Thoracic aorta (tissue), 2 donors: ENCODE data around the gene KLC1. TPM values are rescaled to one million over a fixed set of nuclear protein-coding genes. Genes with fewer than 3 reads are reported as not detected.

Experiments
- ATAC-seq: fragments of 150-250 bp; one replicate; pipeline ENCODE4 v1.8.0; 2017; ENCODE audit warnings: low read depth; ENCODE audit not compliant: insufficient number of reproducible peaks, low FRiP score
- DNase-seq: peaks from one replicate; pipeline ENCODE4 v3.0.0-alpha.2; 2020; ENCODE audit warnings: low spot score
- H3K27ac ChIP-seq, 2 donors: fragments of 200-600 bp; sonication (generic); 1 replicate in 1 of 2; 2 replicates in 1 of 2; pipeline ENCODE4 v1.5.1; 2016; ENCODE audit warnings: mild to moderate bottlenecking in 2 of 2, moderate library complexity in 2 of 2
- H3K27me3 ChIP-seq: fragments of 200-600 bp; sonication (generic); replicated peaks from 2 replicates; pipeline ENCODE4 v1.6.0; 2016; ENCODE audit warnings: mild to moderate bottlenecking; ENCODE audit not compliant: insufficient read depth
- H3K36me3 ChIP-seq: fragments of 200-600 bp; sonication (generic); one replicate; pipeline ENCODE4 v1.5.1; 2016
- H3K4me1 ChIP-seq, 2 donors: fragments of 200-600 bp; sonication (generic); 1 replicate in 1 of 2; 2 replicates in 1 of 2; pipeline versions ENCODE4 v1.5.1 to v1.6.0; 2016; ENCODE audit warnings: low read depth in 2 of 2, mild to moderate bottlenecking in 1 of 2; ENCODE audit not compliant: control insufficient read depth in 1 of 2
- H3K4me3 ChIP-seq: fragments of 200-600 bp; sonication (generic); 2 replicates; pipeline ENCODE4 v1.5.1; 2016; ENCODE audit warnings: mild to moderate bottlenecking
- H3K9me3 ChIP-seq: fragments of 200-600 bp; sonication (generic); 2 replicates; pipeline ENCODE4 v1.5.1; 2016
- CTCF ChIP-seq: fragments of 200-600 bp; sonication (generic); IDR thresholded peaks from one replicate; pipeline ENCODE4 v1.5.1; 2019; ENCODE audit warnings: antibody characterized with exemption
- total RNA-seq, 2 donors: library from RNA; depleted of rRNA; stranded (reverse); fragments of >200 nt; gene quantifications; one replicate each; pipeline versions ENCODE4 v1.1.0 to v1.2.3, GENCODE V29; 2016

Gene KLC1
- total RNA-seq, 2 donors from 2014 or later = 545 to 588 TPM

DNA sequence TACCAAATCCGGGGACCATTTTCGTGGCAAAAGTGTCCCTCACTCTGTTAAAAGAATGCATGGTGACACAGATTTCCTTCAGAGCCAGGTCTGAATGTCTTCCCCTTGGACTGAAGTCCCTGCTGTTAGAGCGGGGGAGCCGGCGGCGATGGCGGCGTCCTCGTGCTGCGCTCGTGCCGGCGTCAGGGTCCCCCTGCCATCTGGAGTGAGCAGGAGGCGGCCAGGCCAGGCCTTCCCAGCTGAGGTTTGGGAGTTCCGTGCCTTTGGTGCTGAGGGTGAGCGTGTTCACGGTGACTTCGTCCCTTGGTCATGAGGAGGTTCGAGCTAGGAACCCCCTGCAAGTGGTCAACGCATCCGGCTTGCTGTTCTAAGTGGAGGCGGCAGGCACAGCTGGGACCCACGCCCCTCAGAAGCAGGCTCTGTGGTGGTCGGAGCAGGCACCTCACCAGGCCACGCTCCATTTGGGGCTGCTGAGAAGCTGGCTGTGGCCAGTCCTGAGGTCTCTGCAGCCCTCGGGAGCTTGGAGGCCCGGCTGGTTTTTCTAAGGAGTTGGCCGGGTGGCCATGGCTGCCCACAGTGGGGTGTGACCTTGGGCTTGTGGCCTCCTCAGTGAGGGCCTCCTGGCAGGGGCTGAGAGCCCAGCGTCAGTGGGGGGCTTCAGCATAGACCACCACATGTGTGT, 96.1 kb downstream of the KLC1 start:
- H3K27me3 ChIP-seq = no peaks in the 10 kb centered on the region
- ATAC-seq = no peak
- no peak overlapping the region for H3K4me3 ChIP-seq
- peaks cover 22 to 62% of the 10 kb centered on the region in 2 donors for H3K4me1 ChIP-seq
- no peak for DNase-seq
- no peak for TF ChIP-seq CTCF
- peaks cover 23% of the 10 kb centered on the region for H3K36me3 ChIP-seq
- H3K27ac ChIP-seq = peak overlapping the region; percentile 91
- H3K9me3 ChIP-seq = no peaks in the 10 kb centered on the region

GRCh38 chr14:103725739-103726395, 96.9 kb downstream of the KLC1 start:
- no peak for TF ChIP-seq CTCF
- Histone ChIP-seq H3K36me3 (peaks cover 25% of the 10 kb centered on the region), H3K9me3 (no peaks in the 10 kb centered on the region), H3K4me1 (peaks cover 22 to 65% of the 10 kb centered on the region in 2 donors), H3K27me3 (no peaks in the 10 kb centered on the region), H3K4me3 (no peak overlapping the region), H3K27ac (peak overlapping the region in 1 of 2 donors; percentile 91)
- DNase-seq (no peak), ATAC-seq (no peak)

DNA sequence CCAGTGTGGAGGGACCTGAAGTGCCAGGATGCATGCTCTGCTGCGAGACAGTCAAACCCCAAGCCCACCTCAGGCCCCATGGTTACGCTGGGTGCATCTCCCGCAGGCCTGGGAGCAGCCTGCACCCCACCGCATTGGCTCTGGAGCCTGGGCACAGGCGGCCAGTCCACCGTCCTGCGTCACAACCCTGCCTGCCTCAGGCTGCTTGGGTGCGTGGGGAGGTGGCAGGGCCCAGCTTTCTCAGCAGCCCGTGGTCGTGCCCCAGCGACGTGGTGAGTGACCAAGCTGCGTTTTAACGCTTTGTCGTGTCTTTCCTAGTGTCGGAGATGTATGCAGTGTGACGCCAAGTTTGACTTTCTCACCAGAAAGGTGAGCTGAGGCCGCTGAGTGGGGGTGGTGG, 97.5 kb downstream of the KLC1 start:
- DNase-seq (no peak), ATAC-seq (no peak)
- H3K4me3 ChIP-seq = no peak overlapping the region
- peaks cover 22 to 62% of the 10 kb centered on the region in 2 donors for H3K4me1 ChIP-seq
- H3K9me3 ChIP-seq = no peaks in the 10 kb centered on the region
- H3K27ac ChIP-seq = peak overlapping the region in 1 of 2 donors; percentile 32
- TF ChIP-seq CTCF = no peak
- peaks cover 26% of the 10 kb centered on the region for H3K36me3 ChIP-seq
- H3K27me3 ChIP-seq = no peaks in the 10 kb centered on the region

DNA sequence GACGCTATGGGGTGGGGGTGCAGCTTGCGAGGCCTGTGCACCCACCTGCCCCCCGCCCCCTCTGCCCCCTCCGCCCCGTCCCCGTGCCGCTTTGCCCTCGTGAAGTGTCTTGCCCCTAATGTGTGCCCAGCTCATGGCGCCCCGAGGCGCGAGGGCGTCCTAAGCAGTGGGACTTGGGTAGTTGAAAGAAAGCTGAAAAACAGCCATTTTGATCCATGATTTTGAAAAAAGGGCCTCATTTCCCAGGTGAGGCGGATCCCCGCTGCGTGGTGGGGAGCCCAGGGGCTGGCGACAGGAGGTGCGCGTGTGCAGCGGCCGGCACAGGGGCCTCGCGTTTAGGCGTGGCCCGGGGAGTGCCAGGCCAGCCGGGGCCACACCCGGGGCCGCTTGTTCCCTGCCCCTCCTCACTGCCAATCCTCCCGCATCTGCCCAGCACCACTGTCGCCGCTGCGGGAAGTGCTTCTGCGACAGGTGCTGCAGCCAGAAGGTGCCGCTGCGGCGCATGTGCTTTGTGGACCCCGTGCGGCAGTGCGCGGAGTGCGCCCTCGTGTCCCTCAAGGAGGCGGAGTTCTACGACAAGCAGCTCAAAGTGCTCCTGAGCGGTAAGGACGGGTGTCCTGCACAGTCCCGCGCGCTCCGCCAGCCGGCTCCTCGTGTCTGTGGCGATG, 98.4 kb downstream of the KLC1 start:
- no peak for TF ChIP-seq CTCF
- Histone ChIP-seq H3K9me3 (no peaks in the 10 kb centered on the region), H3K4me3 (no peak overlapping the region), H3K27ac (no peak overlapping the region), H3K36me3 (peaks cover 36% of the 10 kb centered on the region), H3K4me1 (peaks cover 22 to 52% of the 10 kb centered on the region in 2 donors), H3K27me3 (no peaks in the 10 kb centered on the region)
- DNase-seq = no peak
- ATAC-seq = no peak

- no peak for ATAC-seq
- Histone ChIP-seq H3K4me3 (no peak overlapping the region), H3K9me3 (no peaks in the 10 kb centered on the region), H3K27me3 (no peaks in the 10 kb centered on the region), H3K36me3 (peaks cover 43% of the 10 kb centered on the region), H3K27ac (no peak overlapping the region), H3K4me1 (peaks cover 22 to 45% of the 10 kb centered on the region in 2 donors)
- no peak for TF ChIP-seq CTCF
- DNase-seq = no peak
These were observed 99.1 kb downstream of the KLC1 start for GRCh38 chr14:103728141-103728540.
